NCI-H446 (cell line): ENCODE results near the gene MBTD1.

ENCODE experiments used
- DNase-seq, 2 experiments: peaks; one replicate each; lab custom pipeline; 2025; lab: John Stamatoyannopoulos, UW

The MBTD1 gene

GRCh38 chr17:51144266-51145022, 115.4 kb downstream of the MBTD1 start:
- no peak for DNase-seq

GRCh38 chr17:51142597-51142996, 117.3 kb downstream of the MBTD1 start:
- DNase-seq = no peak

GRCh38 chr17:51135956-51136355, 123.9 kb downstream of the MBTD1 start:
- no peak for DNase-seq

GRCh38 chr17:51133365-51133764, 126.5 kb downstream of the MBTD1 start:
- DNase-seq = no peak

- no peak for DNase-seq
Measured at GRCh38 chr17:51132964-51133319, 126.9 kb downstream of the MBTD1 start.

- peak in 1 of 2 experiments; percentile 30 for DNase-seq
Measured at GRCh38 chr17:51128076-51128475, 131.8 kb downstream of the MBTD1 start.
